ENCODE measurements around the gene CFAP20.

- TF ChIP-seq CTCF (IDR thresholded peaks at IDR 0.05; ENCODE audit: poor library complexity) (no peak), EZH2 (IDR thresholded peaks at IDR 0.05; ENCODE audit: borderline replicate concordance) (no peak)
These were observed 19.3 kb downstream of the CFAP20 start for GRCh38 chr16:58109881-58110280.
